PC-9 (cell line): Measurements from ENCODE around the gene ANKLE2. TPM values are rescaled to one million over a fixed set of nuclear protein-coding genes. Genes with fewer than 3 reads are reported as not detected.
A peak's percentile ranks its signal among the peaks of the same experiment; 100 is the strongest.

ENCODE experiments used
- BruUV-seq: library from RNA; stranded (reverse); fragments of 400-500 nt; replicated peaks from 2 replicates; lab custom pipeline; 2021; lab: Mats Ljungman, UMichigan
- CTCF ChIA-PET: fragments of 300-600 bp; sonication (Branson Sonifier 250); formaldehyde crosslinking; loops from one replicate; lab custom pipeline; 2022; ENCODE audit warnings: antibody characterized with exemption; lab: Charles Lee
- POLR2A ChIA-PET: fragments of 300-600 bp; sonication (Branson Sonifier 250); formaldehyde crosslinking; loops from one replicate; lab custom pipeline; 2022; ENCODE audit warnings: antibody characterized with exemption; ENCODE audit not compliant: unreplicated experiment; lab: Charles Lee
- DNase-seq, 2 experiments: peaks; one replicate each; pipeline versions ENCODE4 v3.0.0 to v3.0.0-alpha.2; 2015 to 2022; ENCODE audit warnings: mixed read lengths in 1 of 2
- H2AFZ ChIP-seq: fragments of 200-600 bp; sonication (generic); 2 replicates; pipeline ENCODE4 v1.8.1; 2017; ENCODE audit warnings: antibody characterized with exemption
- H3F3A ChIP-seq: fragments of 200-600 bp; sonication (generic); 2 replicates; pipeline ENCODE4 v1.8.1; 2017; ENCODE audit warnings: antibody characterized with exemption, mild to moderate bottlenecking, low read depth; ENCODE audit not compliant: insufficient read depth
- H3K27ac ChIP-seq: fragments of 200-600 bp; sonication (generic); 2 replicates; pipeline ENCODE4 v1.6.1; 2016; ENCODE audit warnings: mixed run types
- H3K27me3 ChIP-seq: fragments of 200-600 bp; sonication (generic); 2 replicates; pipeline ENCODE4 v1.6.1; 2016; ENCODE audit warnings: low read depth, mixed run types; ENCODE audit not compliant: insufficient read depth
- H3K36me3 ChIP-seq: fragments of 200-600 bp; sonication (generic); 2 replicates; pipeline ENCODE4 v1.6.1; 2016; ENCODE audit warnings: low read depth, mixed run types
- H3K4me1 ChIP-seq: fragments of 200-600 bp; sonication (generic); replicated peaks from 2 replicates; pipeline ENCODE4 v1.6.1; 2016; ENCODE audit warnings: mixed run types; ENCODE audit not compliant: insufficient read depth
- H3K4me2 ChIP-seq: fragments of 200-600 bp; sonication (generic); 2 replicates; pipeline ENCODE4 v1.6.1; 2017; ENCODE audit warnings: mixed run types
- H3K4me3 ChIP-seq: fragments of 200-600 bp; sonication (generic); 2 replicates; pipeline ENCODE4 v1.6.1; 2016; ENCODE audit warnings: mixed run types
- H3K79me2 ChIP-seq: fragments of 200-600 bp; sonication (generic); 2 replicates; pipeline ENCODE4 v1.6.1; 2017; ENCODE audit warnings: low read depth, mixed run types
- H3K9me2 ChIP-seq: fragments of 200-600 bp; sonication (generic); 2 replicates; pipeline ENCODE4 v1.8.1; 2017; ENCODE audit warnings: mild to moderate bottlenecking; ENCODE audit not compliant: insufficient read depth
- H3K9me3 ChIP-seq: fragments of 200-600 bp; sonication (generic); 2 replicates; pipeline ENCODE4 v1.8.1; 2016; ENCODE audit warnings: low read depth; ENCODE audit not compliant: insufficient read depth
- H4K20me1 ChIP-seq: fragments of 200-600 bp; sonication (generic); 2 replicates; pipeline ENCODE4 v1.8.1; 2017; ENCODE audit not compliant: insufficient read depth
- EZH2 ChIP-seq: fragments of 200-600 bp; sonication (generic); IDR thresholded peaks from 2 replicates; pipeline ENCODE4 v1.8.0; 2017; ENCODE audit warnings: antibody characterized with exemption, low read depth
- intact Hi-C: fragments of 100-400 bp; cut with micrococcal nuclease; formaldehyde crosslinking; loops from one replicate; pipeline ENCODE4 v1.10.0; 2022; ENCODE audit not compliant: unreplicated experiment
- total RNA-seq: library from RNA; stranded (reverse); gene quantifications from 2 replicates; pipeline ENCODE4 v1.2.3, GENCODE V29; 2021
- TF ChIP-seq, protein P1 (sequence below): fragments of 200-600 bp; sonication (generic); conservative IDR thresholded peaks from 2 replicates; pipeline ENCODE4 v1.6.1; 2017; ENCODE audit warnings: mixed run types, antibody characterized with exemption, mild to moderate bottlenecking, moderate library complexity

The ANKLE2 gene
- total RNA-seq, 1 experiment from 2014 or later = 102 TPM

DNA sequence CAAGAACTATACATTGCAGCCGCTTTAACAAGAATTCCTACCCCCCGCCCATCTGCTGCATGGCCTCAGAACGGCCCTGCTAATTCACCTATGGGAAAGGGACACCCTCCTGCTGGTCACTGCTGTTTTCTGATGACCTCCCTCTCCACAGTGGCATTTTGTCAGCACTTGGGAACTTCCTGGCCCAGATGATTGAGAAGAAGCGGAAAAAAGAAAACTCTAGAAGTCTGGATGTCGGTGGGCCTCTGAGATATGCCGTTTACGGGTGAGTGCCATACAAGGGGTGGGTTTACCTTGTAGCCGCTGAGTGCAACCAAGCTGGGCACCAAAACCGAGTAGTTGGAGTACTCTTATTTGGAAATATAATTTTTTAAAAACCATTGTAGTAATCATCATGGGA lies 71.5 kb downstream of the ANKLE2 start:
- POLR2A ChIA-PET = no interaction called here

DNA sequence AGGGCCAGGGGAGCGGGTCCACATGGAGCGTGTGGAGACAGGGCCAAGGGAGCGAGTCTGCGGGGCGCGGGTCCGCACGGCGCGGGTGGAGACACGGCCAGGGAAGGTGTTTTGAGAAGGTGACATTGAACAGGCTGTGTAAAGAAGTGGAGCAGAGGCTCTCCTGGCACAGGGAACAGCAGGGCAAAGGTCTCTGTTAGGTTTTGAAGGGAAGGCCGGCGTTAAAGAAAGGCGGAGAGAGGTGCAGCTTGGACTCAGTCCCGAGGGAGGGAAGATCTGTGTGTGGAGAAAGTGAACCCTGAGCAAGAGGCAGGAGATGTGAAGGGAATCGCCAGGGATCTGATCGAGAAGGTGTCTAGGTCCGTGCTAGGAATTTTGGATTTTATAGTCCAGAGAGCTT lies 72.4 kb downstream of the ANKLE2 start:
- no TSS peak for BruUV-seq
- H3K9me3 ChIP-seq = no peaks in the 10 kb centered on the region
- no peak overlapping the region for H3K27ac ChIP-seq
- H3F3A ChIP-seq = peaks cover 4% of the 10 kb centered on the region; the same call in 1 of the 2 replicates
- no peaks in the 10 kb centered on the region for H4K20me1 ChIP-seq
- DNase-seq = no peak
- ChIA-PET CTCF (no interaction called here), POLR2A (no interaction called here)
- TF ChIP-seq, protein P1, sequence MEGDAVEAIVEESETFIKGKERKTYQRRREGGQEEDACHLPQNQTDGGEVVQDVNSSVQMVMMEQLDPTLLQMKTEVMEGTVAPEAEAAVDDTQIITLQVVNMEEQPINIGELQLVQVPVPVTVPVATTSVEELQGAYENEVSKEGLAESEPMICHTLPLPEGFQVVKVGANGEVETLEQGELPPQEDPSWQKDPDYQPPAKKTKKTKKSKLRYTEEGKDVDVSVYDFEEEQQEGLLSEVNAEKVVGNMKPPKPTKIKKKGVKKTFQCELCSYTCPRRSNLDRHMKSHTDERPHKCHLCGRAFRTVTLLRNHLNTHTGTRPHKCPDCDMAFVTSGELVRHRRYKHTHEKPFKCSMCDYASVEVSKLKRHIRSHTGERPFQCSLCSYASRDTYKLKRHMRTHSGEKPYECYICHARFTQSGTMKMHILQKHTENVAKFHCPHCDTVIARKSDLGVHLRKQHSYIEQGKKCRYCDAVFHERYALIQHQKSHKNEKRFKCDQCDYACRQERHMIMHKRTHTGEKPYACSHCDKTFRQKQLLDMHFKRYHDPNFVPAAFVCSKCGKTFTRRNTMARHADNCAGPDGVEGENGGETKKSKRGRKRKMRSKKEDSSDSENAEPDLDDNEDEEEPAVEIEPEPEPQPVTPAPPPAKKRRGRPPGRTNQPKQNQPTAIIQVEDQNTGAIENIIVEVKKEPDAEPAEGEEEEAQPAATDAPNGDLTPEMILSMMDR = no peak
- TF ChIP-seq EZH2 = no peak
- H3K9me2 ChIP-seq = no peaks in the 10 kb centered on the region
- H3K4me1 ChIP-seq = peaks cover 13% of the 10 kb centered on the region
- intact Hi-C loops = no loop called here
- H2AFZ ChIP-seq = no peak overlapping the region
- H3K4me2 ChIP-seq = no peak overlapping the region
- peaks cover 21% of the 10 kb centered on the region for H3K79me2 ChIP-seq
- peaks cover 8% of the 10 kb centered on the region; the same call in 1 of the 2 replicates for H3K36me3 ChIP-seq
- H3K27me3 ChIP-seq = no peaks in the 10 kb centered on the region
- no peak overlapping the region for H3K4me3 ChIP-seq

More for the DNA sequence above, 71.5 kb downstream of the ANKLE2 start:
- H3K9me2 ChIP-seq = no peaks in the 10 kb centered on the region
- H3K79me2 ChIP-seq = peaks cover 18% of the 10 kb centered on the region
- H2AFZ ChIP-seq = no peak overlapping the region
- H3K27me3 ChIP-seq = no peaks in the 10 kb centered on the region
- TF ChIP-seq, protein P1 = no peak
- no peak for TF ChIP-seq EZH2
- BruUV-seq = no TSS peak
- peaks cover 4% of the 10 kb centered on the region; the same call in 1 of the 2 replicates for H3F3A ChIP-seq
- no peak for DNase-seq
- H3K4me1 ChIP-seq = peaks cover 13% of the 10 kb centered on the region
- H3K36me3 ChIP-seq = peaks cover 8% of the 10 kb centered on the region; the same call in 1 of the 2 replicates
- CTCF ChIA-PET = no interaction called here
- H3K27ac ChIP-seq = no peak overlapping the region
- intact Hi-C loops = no loop called here
- H4K20me1 ChIP-seq = no peaks in the 10 kb centered on the region
- H3K4me2 ChIP-seq = no peak overlapping the region
- no peaks in the 10 kb centered on the region for H3K9me3 ChIP-seq
- H3K4me3 ChIP-seq = no peak overlapping the region

DNA sequence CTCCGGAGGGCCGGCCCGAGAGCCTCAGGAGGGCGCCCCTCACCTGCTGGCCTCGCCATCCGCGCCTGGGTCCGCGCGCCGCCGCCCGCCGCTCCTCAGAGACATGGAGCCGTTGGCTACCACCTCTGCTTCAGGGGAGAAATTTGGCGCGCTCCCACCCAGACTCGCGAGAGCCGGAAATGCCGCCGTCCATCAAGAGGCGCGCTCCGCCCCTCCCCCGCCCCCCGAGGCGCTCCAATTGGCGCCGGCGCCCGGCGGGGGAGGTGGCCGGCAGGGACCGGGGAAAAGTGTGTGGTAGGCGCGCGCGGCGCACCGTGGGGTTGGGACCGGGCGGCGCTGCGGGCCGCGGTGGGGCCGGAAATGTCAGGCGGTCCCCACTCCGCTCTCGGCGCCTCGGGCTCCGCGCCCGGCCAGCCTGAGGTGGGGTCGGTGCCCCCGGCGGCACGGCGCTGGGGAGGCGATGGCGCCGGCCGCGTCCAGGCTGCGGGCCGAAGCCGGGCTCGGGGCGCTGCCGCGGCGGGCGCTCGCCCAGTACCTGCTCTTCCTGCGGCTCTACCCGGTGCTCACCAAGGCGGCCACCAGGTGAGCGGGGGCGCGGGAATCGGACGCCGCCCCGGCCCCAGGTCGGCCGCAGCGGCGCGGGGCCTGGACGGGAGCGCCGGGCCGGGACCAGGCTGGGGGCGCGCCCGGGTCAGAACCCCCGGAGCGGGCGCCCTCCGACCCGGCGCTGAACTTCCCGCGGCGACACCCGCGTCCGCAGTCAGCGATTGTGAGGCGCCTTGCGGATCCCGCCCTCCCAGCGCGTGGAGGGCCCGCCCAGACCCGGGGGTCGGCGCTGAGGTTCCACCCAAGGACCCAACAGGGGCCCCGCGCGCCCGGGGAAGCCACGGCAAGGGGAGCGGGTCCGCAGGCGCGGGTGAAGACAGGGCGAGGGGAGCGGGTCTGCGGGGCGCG lies 74.1 kb downstream of the ANKLE2 start, which contains the start of the genes POLE and PXMP2:
POLE (minus strand) TSS at position 132 of the 954 bp plus-strand sequence; CDS start at position 105, 27 bp downstream.
PXMP2 (plus strand) TSS at position 377 of the 954 bp plus-strand sequence; CDS start at position 461, 84 bp downstream.
- intact Hi-C loops = loop anchor here (2.0 kb wide), 1 partner anchor 73 kb away; the partner anchor contains the start of gene ANKLE2
- peak within 1 kb of the TSS; percentile 80 for H2AFZ ChIP-seq
- H4K20me1 ChIP-seq = no peaks in the 10 kb centered on the region

More for the DNA sequence above, 74.1 kb downstream of the ANKLE2 start, which contains the start of the genes POLE and PXMP2:
- peaks cover 4% of the 10 kb centered on the region; the same call in 1 of the 2 replicates for H3F3A ChIP-seq
- H3K4me2 ChIP-seq = peak within 1 kb of the TSS; percentile 82
- peak; percentile 84 to 95 for DNase-seq
- POLR2A ChIA-PET = no interaction called here
- TF ChIP-seq, protein P1 = no peak
- TF ChIP-seq EZH2 = no peak
- H3K9me2 ChIP-seq = no peaks in the 10 kb centered on the region
- H3K27ac ChIP-seq = no peak within 1 kb of the TSS
- H3K9me3 ChIP-seq = no peaks in the 10 kb centered on the region
- H3K27me3 ChIP-seq = no peaks in the 10 kb centered on the region
- CTCF ChIA-PET = no interaction called here
- H3K36me3 ChIP-seq = peaks cover 8% of the 10 kb centered on the region; the same call in 1 of the 2 replicates
- BruUV-seq = no TSS peak
- peaks cover 13% of the 10 kb centered on the region for H3K4me1 ChIP-seq
- H3K4me3 ChIP-seq = peak within 1 kb of the TSS; percentile 81
- H3K79me2 ChIP-seq = peaks cover 35% of the 10 kb centered on the region
